ENCODE results near the gene C4orf50.

The C4orf50 gene

DNA sequence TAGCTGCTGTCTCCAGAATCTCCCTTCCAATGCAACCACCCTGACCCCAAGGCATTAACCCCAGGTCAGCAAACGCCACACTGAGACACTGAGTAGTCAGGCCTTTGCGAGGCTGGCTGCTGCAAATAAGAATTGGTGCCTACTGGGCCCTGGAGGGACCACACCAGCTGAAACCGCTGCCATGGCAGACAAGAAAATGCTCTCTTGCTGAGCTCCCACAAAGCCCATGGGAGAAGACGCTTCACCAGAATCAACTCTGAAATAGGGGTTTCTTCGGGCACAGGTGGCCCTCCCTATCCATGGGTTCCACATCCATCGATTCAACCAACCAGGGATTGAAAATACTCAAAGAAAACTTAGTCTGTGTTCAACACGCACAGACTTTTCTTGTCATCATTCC is 98.7 kb downstream of the C4orf50 start:
- DNase-seq (ENCODE audit: low spot score) = no peak

DNA sequence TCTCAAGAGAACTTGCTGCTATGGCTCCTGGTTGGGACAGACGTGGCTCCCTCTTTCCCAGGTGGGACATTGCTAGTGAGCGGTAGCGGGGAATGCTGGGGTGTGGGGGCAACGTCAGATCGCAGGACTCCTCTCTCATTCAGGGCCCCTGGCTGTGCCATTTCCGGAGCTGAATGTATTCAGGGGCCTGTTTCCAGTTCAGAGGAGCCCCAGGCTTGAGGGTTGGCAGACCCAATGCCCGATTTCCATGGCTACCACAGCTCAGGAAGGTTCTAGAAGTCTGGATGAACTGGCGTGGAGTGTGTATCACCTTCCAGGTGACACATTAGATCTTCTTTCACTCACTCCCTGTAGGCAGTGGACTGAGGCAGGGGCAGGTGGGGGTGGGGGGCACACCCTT is 99.2 kb downstream of the C4orf50 start:
- no peak for DNase-seq (ENCODE audit: low spot score)

DNA sequence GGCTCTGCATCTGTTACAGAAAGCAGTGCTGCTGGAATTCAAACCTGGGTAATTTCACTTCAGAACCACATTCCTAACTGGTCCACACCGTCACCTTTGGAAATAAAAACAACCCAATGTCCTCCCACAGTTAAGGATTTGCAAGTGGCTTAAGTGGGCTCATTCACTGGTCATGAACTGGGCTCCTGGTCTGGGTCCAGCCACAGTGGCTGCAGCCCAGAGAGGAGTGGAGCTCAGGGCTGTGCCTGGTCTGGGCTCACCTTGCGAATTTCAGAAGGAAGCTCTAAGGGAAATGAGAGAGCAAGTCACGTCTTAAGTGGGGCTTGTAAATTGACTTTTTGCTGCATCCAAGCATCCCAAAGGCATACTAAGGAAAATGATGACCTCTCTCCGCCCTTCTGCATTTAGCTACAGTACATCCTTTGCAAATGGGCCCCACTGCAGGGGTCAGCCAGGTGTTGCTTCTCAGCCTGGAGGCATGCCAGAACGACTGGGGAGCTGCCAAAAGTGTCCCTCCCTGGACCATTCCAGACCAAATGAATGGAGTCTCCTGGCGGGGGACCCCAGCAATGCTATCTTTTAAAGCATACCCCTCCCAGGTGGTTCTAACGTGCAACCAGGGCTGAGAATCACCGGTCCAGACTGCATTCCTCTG is 99.8 kb downstream of the C4orf50 start:
- DNase-seq (ENCODE audit: low spot score) = no peak

DNA sequence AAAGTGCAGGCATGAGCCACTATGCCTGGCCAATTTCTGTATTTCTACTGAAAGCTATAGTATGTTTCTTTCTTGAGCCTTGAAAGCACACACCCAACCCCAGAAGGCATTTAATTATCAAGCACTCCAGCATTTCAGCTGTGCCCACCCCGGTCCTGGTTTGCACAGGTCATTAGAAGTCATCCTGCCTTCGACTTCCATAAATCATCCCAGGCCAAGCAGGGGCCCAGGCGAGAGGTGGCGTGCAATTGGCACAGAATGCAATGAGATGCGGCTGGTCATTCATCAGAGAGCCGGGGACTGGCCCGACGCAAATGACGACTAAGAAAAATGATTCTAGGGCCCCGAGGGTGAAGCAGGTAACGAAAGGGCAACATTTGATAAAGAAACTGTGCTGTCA is 100.6 kb downstream of the C4orf50 start:
- no peak for DNase-seq (ENCODE audit: low spot score)

DNA sequence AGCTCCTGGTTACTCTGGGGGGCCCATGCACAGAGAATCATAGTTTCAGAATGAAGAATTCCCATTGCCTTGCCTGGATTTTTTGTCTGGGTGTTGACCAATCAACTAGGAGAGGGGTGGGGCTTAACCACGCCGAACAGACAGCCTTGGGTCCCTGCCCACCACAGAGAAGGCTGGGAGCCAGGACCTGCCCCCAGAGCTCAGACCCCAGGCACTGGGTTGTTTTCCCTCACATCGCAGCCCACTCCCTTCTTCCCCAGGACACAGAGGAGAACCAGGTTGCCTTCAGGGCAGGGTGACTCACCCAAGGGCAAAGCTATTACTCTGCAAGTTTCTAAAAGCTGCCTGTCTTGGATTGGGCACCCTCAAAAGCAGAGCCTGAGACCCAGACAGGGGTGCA is 102.0 kb downstream of the C4orf50 start:
- no peak for DNase-seq (ENCODE audit: low spot score)

DNA sequence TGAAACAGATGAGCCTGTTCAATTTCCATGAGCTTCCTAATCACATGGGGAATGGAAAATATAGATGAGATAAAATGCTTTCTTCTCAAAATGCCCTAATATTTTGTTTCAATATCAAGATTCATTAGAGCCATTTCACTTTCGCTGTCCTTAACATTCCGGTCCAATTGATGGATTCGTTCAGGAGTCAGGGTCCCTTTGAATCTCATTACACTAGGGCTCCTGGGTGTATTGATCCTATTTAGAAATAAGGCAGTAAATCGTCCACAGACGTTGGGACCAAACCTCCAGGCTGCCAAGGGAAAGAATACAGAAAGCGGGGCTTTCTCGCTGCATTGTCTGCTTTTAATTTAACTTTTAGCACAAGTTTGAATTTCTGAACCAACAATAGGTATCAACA is 104.8 kb downstream of the C4orf50 start:
- no peak for DNase-seq (ENCODE audit: low spot score)

DNA sequence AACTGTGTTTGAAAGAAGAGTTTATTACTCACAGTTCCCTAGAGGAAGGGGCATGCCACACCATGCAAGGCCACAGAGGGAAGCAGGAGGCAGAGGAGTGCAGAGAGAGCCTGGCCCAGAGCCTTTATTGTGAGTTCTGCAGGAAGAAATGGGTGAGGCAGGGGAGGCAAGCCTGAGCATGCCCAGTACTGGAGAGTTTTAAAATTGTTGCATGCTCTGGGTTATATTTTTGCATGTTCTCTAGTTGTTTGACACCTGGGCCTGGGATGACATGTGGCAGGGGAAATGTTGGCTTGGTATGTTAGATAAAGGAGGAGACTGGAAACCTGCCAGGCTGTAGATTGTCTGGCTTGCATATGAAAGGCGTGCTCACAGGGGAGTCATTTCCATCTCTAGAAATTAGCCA is 105.6 kb downstream of the C4orf50 start:
- DNase-seq (ENCODE audit: low spot score) = no peak

DNA sequence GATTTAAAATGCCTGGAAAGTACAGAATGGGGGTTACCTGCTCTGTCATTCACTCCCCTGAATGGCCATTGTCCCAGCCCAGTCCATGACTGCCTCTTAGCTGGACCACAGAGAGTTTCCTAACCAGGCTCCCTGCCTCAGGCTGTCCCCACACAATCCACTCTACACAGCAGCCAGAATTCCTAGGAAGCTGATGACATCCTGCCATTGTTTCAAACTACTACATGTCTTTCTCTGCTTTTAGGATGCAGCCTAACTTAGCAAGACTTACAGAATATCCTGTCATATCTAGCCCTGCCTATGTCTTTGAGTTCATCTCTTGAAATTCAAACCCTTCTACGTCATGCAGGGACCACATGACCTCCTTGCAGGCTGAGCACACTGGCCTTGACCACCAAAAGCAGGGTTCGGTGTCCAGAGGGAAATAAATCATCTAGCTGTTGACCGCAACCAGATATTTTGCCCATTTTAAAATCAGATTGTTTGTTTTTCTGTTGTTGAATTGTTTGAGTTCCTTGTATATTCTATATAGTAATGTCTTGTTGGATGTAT is 109.3 kb downstream of the C4orf50 start:
- no peak for DNase-seq (ENCODE audit: low spot score)

DNA sequence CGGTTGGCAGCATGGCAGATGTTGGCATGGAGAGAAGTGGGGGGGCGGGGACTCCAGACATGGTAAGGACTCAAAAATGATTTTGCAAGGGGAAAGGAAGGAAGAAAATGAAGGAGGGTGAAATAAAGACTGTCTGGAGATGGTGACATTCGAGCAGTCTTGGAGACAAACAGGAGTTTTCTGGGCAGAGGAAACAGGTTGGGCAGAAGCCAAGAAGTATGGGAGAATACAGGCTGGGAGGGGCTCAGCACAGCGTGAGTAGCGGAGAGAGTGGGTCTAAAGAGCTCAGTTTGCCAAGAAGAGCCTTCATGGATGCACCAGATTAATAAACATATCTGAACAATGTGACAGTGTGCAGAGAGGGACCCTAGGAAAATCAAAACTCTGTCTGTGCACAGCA is 112.0 kb downstream of the C4orf50 start:
- no peak for DNase-seq (ENCODE audit: low spot score)

DNA sequence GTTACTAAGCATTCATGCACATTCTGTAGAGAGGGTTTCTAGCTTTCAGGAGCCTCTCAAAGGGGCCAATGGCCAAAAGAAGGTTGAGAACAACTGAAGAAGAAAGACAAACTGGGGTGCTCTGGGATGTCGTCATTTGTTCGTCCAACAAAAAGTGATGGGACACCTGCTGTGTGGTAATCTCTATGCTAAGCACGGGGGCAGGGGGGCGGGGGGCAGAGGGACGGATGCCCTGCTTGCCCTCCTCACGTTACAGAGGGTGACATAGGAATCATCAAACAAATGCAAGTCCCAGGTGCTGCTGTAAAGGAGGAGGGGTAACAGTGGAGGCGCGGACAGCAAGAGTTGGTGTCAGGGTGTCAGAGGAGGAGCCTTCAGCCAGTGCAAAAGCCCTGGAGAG is 112.5 kb downstream of the C4orf50 start:
- no peak for DNase-seq (ENCODE audit: low spot score)

DNA sequence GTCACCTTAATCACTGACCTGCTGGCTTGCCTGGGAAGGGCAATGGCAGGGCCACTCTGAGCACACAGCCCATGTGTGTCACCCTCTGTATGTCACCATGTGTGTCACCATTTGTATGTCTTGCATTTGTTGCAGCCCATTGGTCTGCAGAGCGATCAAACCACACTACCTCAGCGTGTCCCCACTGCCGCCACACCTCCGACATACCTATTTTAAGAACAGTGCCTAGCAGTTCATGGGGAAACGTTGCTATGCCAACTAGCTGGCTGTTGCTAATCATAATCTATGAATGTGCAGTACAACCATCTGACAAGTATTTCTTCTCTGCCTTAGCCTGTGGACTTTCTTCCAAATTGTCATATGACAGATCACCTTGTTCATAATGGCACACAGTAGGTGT is 117.4 kb downstream of the C4orf50 start:
- DNase-seq (ENCODE audit: low spot score) = no peak

DNA sequence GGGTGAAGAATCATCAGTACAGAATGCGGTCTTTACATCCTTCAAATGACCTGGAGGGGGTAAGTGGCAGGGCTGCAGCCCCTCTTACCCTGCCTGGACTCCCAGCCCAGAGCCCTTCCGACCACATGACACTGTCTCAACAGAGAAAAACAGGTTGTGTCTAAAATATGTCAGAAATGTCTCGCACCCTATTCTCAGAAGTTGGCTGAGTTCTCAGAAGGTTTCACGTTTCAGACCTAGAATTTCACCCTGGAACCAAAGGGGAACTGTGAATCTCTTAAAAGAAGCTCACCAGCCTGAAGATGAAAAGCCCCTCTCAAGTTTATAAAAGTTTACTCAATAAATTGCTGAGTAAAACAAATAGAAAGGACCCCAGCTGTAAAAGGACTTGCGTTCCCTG is 118.3 kb downstream of the C4orf50 start:
- no peak for DNase-seq (ENCODE audit: low spot score)

DNA sequence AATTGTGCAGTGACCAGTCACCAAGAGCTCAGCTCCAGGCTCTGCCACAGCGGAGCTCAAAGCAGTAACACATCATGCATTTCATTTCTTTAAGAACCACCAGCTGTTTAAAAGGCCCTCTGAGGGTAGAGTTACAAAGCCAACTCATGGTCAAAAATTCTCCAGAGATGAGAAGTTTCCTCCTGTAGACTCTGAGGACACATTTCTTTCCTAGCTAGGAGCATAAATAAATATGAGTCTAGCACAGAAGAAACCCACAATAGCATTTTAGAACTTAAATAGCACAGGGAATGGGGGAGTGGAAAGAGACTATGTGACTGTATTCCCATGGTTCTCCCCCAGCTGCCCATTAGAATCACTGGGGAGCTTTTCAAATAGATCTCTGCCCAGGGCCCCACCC is 118.8 kb downstream of the C4orf50 start:
- DNase-seq (ENCODE audit: low spot score) = no peak

DNA sequence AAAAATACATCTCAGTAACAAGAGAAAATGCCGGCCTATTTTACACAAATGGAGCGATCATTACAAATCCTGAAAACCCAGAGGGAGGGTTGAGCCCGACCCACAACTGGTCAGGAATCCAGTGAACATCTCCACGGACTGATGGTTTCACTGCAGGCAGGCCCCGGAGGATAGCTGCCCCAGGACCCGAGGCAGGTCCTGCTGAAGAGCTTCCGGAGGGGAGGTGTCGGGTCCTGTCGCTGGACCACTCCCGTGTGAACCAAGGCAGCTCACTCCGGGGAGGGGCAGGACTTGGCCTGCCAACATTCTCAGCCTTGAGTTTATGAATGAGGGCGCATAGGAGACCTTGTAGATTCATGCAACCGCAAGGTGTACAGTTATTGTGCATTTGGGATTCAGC is 120.6 kb downstream of the C4orf50 start:
- DNase-seq (ENCODE audit: low spot score) = no peak

DNA sequence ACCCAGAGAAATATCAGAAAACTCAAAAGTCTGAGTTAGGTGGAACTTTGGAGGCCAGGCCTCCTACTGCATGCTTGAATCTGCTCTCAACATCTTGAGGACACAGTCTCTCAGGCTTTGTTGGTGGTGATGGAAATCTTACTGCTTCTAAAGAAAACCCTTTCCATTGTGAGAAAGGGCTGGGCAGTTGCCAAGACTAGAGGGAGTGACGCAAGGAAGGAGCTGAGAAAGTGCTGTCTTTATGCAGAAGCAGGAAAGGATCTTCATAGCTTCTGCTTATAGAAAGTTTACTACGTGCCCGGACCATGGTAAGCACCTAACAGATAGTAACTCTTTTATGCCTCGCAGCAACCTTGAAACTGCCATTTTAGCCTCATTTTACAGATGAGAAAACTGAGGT is 122.9 kb downstream of the C4orf50 start:
- DNase-seq (ENCODE audit: low spot score) = no peak

DNA sequence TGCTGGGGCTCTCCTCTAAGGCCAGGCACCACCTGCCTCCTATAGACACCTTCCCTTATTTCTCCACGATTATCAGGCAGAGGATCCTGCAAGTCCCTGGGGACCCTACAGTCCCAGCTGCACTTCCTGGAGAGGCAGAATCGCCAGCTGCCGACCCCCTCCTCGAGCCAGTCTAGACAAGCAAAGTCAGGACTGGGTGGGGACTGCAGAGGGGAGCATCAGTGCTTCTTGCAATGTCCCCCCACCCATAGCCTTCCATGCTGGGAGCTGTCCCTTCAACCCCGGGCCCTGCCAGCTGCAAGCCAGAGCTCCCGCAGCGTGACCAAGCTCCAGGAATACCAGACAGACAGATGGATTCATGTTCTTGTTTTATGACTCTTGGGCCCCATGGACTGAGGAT is 124.0 kb downstream of the C4orf50 start:
- DNase-seq (ENCODE audit: low spot score) = no peak

DNA sequence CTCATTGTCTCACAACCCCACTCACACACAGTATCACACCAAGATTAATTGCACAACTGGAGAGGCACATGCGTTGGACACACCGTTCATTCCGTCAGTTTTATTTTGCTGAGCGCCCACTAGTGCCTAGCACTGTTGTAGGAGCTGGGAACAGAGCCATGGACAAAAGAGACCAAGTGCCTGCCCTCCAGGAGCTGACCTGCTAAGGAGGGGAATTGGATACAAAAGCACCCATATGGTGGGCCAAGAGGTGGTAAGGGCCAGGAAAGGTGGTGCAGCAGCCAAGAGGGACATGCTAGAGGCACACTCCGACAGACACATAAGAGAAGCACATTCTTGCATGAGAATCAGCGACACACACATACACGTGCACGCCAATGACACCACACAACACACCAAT is 124.6 kb downstream of the C4orf50 start:
- DNase-seq (ENCODE audit: low spot score) = no peak

DNA sequence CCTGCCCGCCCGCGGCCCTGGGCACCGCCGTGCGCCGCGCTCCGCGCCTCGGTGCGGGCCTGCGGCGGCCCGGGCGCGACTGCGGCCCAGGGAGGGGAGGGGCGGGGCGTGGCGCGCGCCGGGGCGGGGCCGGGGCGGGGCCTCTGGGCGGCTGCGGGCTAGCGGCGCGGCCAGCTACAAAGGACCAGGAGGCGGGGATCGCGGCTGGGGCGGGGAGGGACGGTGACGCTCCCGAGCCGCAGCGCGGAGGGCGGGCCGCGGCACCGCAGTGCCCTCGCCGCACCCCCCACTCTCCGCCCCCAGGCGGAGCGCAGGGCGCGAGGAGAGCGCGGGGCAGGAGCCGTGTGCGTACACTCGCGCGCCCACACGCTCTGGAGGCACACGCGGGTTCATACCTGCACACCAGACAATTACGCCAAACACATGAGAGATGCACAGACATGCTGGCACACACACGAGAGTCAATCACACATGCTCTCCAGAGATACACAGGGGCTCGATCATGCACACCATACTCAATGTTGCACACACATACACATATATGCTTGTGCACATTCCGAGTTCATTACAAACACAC is 125.1 kb downstream of the C4orf50 start, which contains the start of gene CRMP1:
CRMP1 (minus strand) TSS at position 83 of the 577 bp plus-strand sequence. CDS start 117 bp downstream, outside the sequence.
- DNase-seq (ENCODE audit: low spot score) = no peak

DNA sequence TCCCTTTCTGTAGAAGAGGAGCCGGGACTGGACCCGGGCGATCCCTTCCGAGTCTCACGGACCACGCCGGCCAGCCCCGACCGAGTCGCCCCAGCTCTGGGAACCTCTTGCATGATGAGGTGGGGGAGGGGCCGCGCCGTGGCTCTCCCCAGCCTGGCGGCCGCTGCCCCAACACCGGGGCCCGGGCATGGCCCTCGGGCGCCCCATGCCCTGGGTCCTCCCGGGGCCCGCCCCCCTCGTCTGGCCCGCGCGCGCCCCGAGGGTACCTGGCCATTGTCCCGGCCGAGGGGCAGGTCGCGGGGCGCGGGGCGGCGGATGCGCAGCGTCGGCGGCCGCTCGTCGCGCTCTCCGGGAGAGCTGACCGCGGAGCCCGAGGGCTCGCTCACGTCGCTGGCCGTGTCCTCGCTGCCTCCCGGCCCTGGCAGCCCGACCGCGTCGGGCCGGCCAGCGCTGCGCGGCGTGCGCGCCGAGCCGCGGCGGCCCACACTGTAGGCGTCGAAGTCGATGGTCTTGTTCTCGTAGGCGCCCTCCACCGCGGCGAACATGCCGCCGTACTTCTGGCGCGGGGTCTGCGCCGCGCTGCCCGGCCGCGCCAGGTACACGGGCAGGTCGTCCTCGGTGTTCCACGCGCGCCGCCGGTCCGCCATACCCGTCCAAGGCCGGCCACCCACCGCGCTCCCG is 125.8 kb downstream of the C4orf50 start:
- no peak for DNase-seq (ENCODE audit: low spot score)

DNA sequence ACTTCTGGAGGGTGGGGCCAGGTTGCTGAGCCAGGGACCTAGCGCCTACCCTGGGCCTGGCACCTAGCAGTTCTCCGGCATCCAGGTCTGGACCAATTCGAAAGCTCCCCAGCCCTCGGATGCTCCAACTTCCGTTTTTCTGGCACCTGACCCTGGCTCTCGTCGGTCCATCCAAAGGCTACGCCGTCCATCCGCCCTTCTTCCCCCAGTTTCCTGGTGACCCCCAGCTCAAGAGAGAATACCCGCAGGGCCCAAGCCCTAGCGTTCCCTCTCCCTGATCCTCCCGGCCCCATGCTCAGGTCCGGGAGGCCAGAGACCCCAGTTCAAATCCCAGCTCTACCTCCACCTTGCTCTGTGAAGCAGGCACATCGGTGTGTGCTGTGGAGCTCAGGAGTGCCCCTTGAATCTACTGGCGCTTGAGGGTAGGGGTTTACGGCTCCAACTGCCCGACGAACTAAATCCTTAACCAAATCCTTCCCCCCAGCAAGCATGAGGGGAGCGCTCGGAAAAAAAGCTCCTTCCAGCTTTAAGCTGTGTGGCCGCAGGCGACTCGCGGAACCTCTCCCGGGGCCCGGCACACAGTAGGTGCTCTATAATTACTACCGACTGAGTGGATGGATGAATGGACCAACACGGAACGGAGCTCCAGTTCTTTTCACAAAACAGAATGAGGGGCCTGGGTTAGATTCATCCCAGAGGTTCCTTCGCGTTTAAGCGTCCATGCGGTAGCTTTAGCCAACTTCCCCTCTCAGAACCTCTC is 126.5 kb downstream of the C4orf50 start:
- no peak for DNase-seq (ENCODE audit: low spot score)

DNA sequence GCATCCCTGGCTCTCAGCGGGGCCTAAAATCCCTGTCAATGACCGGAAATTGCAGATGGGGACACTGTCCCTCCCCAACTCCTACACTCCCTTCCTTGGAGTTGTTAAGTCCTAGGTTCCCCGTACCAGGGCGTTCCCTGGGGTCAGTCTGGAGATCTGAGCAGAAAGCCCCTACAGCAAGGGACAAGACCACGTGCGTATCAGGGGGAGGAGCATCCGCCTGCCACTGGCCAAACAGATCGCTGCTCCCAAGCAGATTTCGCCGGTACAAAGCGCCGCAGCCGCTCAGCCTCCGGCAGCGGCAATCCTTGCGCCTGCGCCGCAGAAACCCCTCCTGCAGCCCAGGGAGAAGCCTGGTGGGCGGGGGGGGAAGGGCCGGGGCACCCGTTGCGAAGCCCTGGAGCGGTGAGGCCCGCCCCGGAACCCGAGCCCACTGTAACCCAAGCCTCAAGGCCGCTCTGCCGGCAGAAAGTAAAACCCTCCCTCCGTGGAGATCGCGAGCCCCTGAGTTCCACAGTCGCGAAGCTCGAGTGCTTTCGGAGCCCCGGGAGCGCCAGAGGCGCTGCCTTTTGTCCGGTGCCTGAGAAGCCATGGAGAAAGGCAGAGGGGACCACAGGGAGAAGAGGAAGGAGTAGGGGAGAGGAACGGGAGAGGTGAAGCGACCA is 128.0 kb downstream of the C4orf50 start:
- DNase-seq (ENCODE audit: low spot score) = no peak

Measured in hematopoietic multipotent progenitor cell treated with erythropoietin and hydrocortisone succinate and interleukin-3 and kit ligand, for 17 days (in vitro differentiated cells).